PC-3 (cell line): ENCODE data around the gene ZWILCH.

ENCODE experiments used
- CTCF ChIP-seq: fragments of 300-600 bp; sonication (generic); conservative IDR thresholded peaks from 2 replicates; pipeline ENCODE4 v1.5.1; 2017; ENCODE audit warnings: antibody characterized with exemption, low read depth, mild to moderate bottlenecking, low read length
- EZH2 ChIP-seq: fragments of 300-600 bp; sonication (generic); IDR thresholded peaks from one replicate; pipeline ENCODE4 v1.6.1; 2017; ENCODE audit warnings: antibody characterized with exemption, mild to moderate bottlenecking, low read length; ENCODE audit not compliant: unreplicated experiment
- EZH2phosphoT487 ChIP-seq: fragments of 300-600 bp; sonication (generic); IDR thresholded peaks from 2 replicates; pipeline ENCODE4 v1.6.1; 2018; ENCODE audit warnings: mild to moderate bottlenecking, antibody characterized with exemption, low read length, borderline replicate concordance

- TF ChIP-seq CTCF (no peak), EZH2phosphoT487 (no peak), EZH2 (no peak)
Observed at GRCh38 chr15:66476535-66476934, 28.6 kb upstream of the ZWILCH start.
